ENCODE measurements around the gene NRL.

The NRL gene

GRCh38 chr14:24098927-24099813 is 15.6 kb downstream of the NRL start:
- DNase-seq (ENCODE audit: low spot score): no peak

DNA sequence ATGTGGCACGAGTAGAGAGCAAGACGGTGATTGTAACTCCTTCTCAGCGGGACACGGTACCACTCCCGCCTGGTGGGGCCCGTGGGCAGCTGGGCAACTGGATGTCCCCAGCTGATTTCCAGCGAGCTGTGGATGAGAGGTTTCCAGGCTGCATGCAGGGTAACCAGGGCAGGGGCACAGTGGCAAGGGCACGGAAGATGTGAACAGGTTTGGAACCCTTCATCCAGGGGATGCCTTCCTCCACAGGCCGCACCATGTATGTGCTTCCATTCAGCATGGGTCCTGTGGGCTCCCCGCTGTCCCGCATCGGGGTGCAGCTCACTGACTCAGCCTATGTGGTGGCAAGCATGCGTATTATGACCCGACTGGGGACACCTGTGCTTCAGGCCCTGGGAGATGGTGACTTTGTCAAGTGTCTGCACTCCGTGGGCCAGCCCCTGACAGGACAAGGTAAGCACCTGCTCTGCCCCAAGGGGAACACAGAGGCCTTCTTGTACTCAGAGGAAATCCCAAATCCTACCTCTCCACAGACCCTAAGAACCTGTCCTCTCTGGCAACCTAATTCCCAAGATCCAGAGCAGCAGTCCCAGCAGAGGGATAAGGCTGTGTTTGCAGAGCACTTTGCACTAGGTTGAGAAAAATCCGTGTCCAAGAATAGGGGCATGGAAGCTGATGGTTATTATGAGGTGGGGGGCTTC is 16.4 kb downstream of the NRL start:
- no peak for DNase-seq (ENCODE audit: low spot score)

GRCh38 chr14:24096545-24097181 is 18.1 kb downstream of the NRL start:
- DNase-seq (ENCODE audit: low spot score): no peak

DNA sequence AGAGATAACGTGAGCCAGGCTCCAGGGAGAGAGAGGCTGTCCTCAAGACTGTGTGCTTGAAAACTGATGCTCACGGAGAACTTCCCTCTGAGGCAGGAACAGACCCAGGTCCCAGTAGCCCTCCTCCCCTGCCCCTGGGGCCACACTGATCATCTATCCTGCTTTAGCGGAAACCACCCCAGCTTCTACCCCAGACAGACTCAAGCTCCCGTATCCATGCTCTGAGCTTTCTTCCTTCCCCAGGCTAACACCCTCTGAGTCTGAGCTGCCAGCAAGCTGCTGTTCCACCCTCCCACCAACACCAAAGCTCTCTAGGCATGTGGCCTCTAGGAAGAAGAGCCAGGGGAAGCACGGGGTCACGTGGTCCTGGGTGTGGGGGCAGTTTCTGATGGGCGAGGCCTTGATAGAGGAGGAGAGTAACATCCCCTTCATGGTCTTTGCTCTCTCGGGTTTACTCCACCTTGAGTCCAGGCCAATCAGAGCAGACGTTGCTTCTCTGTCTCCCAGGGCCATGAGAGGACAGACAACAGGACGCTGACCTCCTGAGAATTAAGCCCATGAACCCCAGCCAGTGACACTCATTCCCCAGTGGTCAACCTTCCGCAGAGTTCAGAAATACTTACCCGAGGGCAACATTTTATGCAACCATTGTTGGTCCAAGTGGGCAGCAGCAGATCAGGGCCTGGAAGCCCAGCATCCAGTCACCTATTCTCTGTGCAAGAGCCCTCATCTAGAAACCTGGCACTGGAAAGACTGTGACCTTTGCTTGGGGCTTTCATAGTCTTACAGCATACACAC is 19.3 kb downstream of the NRL start:
- DNase-seq (ENCODE audit: low spot score): peak; percentile 87

- peak; percentile 30 for DNase-seq (ENCODE audit: low spot score)
These were observed 19.9 kb downstream of the NRL start for GRCh38 chr14:24094841-24095270.

DNA sequence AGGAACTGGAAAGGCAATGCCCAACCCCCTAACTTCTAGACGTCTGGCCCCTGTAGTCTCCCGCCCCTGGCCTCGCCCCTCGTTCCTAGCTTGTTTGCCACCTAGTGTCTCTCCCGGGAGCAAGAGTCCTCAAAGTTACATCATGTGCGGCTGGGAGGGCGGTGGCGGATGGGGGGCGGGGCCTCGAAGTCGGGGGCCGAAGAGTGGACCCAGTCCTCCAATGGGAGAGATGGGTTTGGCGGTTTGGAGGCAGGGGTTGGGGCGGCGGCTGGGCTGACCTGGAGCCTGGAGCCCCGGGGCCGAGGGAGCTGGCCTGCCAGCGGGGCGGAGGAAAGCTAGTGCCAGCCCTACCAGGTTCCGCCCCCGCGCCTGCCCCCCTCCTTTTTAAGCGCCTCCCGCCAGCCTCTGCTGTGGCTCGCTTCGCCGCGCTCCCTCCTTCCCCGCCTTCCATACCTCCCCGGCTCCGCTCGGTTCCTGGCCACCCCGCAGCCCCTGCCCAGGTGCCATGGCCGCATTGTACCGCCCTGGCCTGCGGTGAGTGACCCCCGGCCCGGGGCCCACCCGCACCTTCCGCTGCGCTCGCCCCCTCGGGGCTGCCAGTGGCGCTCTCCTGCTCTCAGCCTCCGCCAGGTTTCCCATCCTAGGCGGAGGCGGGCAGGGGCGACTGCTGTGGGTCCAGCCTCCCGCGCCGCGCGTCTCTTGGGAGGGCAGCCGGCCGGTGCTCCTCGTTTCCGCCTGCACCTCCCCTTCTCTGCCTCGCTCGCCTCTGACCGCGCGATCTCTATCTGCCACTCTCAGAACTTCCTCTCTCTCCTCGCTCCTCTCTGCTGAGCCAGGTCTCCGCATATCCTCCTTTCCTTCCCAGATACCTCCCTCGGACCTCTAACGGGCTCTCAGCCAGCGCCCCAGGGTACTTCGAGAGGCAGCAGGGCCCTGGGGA is 20.6 kb downstream of the NRL start, which contains the start of gene PCK2:
TSS of gene PCK2 (plus strand) at position 411 of the 940 bp plus-strand sequence. CDS start at position 506, 95 bp downstream.
- DNase-seq (ENCODE audit: low spot score): peak; percentile 89

DNA sequence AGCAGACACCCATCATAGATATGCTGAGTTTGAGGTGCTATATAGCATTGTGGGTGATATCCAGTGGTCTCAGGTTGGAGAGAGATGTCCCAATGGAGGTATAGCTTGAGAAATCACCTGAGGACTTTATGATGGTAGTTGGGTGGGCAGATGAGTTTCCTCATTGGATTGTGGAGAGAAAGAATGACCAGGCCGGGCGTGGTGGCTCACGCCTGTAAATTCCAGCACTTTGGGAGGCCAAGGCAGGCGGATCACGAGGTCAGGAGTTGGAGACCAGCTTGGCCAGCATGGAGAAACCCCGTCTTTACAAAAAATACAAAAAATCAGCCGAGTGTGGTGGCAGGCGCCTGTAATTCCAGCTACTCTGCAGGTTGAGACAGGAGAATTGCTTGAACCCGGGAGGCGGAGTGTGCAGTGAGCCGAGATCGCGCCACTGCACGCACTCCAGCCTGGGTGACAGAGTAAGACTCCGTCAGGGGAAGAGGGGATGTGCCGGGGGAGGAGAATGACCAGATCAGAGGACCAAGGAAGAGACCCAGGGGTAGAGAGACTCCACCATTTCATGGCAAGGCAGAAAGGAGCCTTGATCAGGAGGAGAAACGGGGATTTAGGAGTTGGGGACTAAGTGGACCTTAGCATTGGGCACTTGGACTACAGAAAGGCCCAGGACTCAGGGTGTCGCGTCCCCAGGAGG is 21.4 kb downstream of the NRL start:
- no peak for DNase-seq (ENCODE audit: low spot score)

GRCh38 chr14:24092505-24093206 is 22.1 kb downstream of the NRL start:
- no peak for DNase-seq (ENCODE audit: low spot score)

DNA sequence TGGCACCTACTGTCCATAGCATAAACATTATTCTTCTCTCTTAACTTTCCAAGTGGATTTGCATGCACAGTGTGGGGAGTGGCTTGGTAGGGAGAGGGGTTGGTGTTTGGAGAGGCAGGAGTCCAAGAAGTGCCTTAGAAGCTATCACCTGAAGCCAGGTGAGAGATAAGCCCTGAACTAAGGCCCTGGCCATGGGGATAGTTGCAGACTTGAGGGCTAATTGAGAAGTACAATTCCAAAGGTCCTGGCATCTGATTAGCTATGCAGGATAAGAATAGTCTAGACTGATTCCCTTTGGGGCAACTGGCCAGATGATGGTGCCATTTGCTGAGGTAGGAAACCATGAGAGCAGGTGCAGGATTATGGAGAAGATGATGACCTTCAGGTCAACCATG is 22.6 kb downstream of the NRL start:
- DNase-seq (ENCODE audit: low spot score): no peak

DNA sequence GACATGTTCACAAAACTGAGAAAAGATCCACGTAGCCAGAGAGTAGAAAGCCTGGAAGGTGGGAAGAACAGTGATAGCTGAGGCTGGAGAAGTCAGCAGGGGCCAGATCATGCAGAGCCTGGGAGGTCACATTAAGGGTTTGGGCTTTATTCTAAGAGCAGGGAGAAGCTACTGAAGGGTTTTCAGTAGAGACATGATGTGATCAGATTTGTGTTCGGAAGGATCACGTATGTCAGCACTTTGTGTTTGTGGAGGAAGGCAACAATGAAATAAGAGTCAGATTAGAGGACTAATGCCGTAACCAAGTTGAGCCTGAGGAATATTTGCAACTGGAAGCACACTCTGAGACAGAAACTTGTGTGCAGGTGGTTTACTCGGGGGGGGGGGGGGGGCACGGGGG is 24.9 kb downstream of the NRL start:
- DNase-seq (ENCODE audit: low spot score): no peak

DNA sequence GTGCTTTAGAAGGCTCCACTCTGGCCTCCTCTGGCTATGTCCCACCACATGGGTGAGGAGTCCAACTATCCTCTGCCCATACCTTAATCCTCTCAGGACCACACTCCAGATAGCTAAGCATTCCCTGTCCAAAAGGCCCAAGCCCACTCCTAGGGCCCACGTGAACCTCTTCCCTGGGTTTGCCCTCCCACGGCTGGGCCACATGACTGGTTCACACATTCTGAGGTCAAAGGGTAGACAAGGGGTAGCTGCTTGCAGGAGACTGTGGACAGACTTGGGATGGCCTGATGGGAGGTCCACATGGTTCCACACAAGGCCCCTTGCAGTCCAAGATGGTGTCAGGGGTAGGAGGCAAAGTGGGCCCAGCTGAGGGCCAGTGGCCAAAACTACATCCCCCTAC is 26.7 kb downstream of the NRL start:
- no peak for DNase-seq (ENCODE audit: low spot score)

- DNase-seq (ENCODE audit: low spot score): no peak
These were observed 27.7 kb downstream of the NRL start for GRCh38 chr14:24087004-24087403.

GRCh38 chr14:24086193-24086955 is 28.4 kb downstream of the NRL start:
- DNase-seq (ENCODE audit: low spot score): no peak

DNA sequence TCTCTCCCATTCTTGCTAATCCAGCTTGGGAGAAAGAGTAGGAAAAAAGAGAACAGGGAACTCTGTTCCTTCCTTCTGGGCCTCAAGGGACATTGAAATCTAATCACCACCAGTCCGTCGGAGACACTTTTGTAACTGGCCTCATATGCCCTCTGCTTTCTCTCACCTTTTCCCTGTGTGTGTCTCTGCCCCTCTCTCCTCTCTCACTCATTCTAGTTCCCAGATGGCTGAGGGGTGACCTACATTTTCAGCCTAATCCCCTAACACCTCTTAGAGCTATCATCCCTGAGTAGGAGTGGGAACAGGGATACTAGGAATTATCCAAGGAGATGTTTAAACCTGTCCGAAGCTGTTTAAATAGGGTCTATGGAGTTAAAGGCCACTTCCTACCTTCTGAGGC is 29.5 kb downstream of the NRL start:
- no peak for DNase-seq (ENCODE audit: low spot score)

DNA sequence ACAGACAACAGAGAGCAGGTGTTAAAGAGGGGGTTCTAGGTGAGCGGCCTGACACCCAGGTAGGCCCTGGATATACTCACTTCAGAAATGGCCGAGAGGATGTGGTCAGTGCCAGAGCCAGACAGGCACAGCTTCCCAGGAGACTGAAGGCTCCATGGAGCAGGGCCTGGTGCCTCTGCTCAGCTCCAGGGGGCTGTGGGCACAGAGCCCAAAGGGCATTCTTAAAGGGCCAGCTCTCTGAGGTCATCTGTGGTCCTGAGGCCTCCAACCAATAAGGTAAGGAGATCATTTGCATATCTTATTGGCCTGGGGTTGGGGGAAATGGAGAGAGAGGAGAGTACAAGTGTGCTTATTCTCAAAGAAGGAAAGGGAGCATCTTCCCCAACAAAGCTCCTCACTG is 30.3 kb downstream of the NRL start:
- DNase-seq (ENCODE audit: low spot score): no peak

- DNase-seq (ENCODE audit: low spot score): no peak
These were observed 31.3 kb downstream of the NRL start for GRCh38 chr14:24083462-24083861.

DNA sequence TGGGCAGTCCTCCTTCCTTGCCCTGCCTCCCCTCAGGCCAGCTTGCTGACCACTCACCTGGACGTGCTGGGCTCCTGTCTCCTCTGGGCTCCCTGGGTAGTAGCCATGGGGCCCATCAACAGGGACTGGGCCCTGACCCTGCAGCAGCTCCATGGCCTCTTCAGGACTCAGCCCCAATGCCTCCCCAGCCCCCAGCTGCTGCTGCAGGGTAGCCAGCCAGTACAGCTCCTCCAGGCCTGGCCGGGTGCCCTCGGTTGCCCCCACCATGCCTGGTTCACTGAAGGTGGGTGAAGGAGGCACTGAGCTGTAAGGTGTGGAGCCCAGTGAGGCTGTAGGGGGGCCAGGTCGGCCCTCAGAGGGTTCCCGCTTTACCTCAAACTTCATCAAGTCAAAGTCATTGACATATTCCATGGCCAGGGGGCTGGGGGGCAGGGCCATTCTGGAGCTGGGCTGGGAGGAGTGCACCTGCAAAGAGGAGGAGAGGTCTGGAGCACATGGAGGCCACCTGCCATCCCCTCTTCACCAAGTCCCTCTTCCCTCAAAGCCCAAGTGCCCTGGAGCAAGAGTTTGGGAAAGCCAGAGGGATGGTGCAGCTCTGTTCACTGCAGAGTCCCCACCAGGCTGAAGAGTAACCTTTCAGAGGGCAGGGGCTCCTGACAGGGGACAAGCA is 32.2 kb downstream of the NRL start:
- DNase-seq (ENCODE audit: low spot score): no peak

GRCh38 chr14:24081739-24082211 is 33.0 kb downstream of the NRL start:
- DNase-seq (ENCODE audit: low spot score): no peak

All from hematopoietic multipotent progenitor cell treated with erythropoietin and hydrocortisone succinate and interleukin-3 and kit ligand, for 15 days (in vitro differentiated cells).